HepG2 (cell line): ENCODE data around the gene PCNA. TPM values are rescaled to one million over a fixed set of nuclear protein-coding genes. Genes with fewer than 3 reads are reported as not detected.

Experiments
- ATM ChIP-seq: fragments of 450-650 bp; IDR thresholded peaks from 2 replicates; pipeline ENCODE4 v1.7.1; 2017; ENCODE audit warnings: mild to moderate bottlenecking, borderline replicate concordance
- CENPX ChIP-seq: sonication (generic); formaldehyde crosslinking; IDR thresholded peaks from 2 replicates; pipeline ENCODE4 v1.9.0; 2021; ENCODE audit warnings: mild to moderate bottlenecking, missing genetic modification reagents, moderate library complexity
- CHCHD3 ChIP-seq: sonication (generic); formaldehyde crosslinking; IDR thresholded peaks from 2 replicates; pipeline ENCODE4 v1.8.0; 2022; ENCODE audit warnings: mild to moderate bottlenecking, missing genetic modification reagents, moderate library complexity
- CREB3 ChIP-seq: sonication (generic); formaldehyde crosslinking; IDR thresholded peaks from 2 replicates; pipeline ENCODE4 v1.5.0; 2020; ENCODE audit warnings: missing genetic modification reagents
- EP300 ChIP-seq, 3 experiments: sonication (generic) in 1 of 3; formaldehyde crosslinking in 1 of 3; IDR thresholded peaks; 2 replicates each; pipeline versions ENCODE4 v1.5.1 to v1.6.1; 2011 to 2020; ENCODE audit warnings: low read depth in 2 of 3, low read length in 2 of 3, borderline replicate concordance in 1 of 3, improper control_type of control experiment in 1 of 3, mild to moderate bottlenecking in 1 of 3, missing genetic modification reagents in 1 of 3, moderate library complexity in 1 of 3
- FOXA1 ChIP-seq, 2 experiments: fragments of 450-650 bp in 1 of 2; sonication (generic) in 1 of 2; formaldehyde crosslinking in 1 of 2; IDR thresholded peaks; 2 replicates each; pipeline versions ENCODE4 v1.4.0 to v1.6.1; 2016 to 2020; ENCODE audit warnings: missing genetic modification reagents in 1 of 2
- FOXJ3 ChIP-seq: sonication (generic); formaldehyde crosslinking; IDR thresholded peaks from 2 replicates; pipeline ENCODE4 v1.4.0; 2020; ENCODE audit warnings: missing genetic modification reagents, mild to moderate bottlenecking, borderline replicate concordance
- FOXK1 ChIP-seq: sonication (generic); formaldehyde crosslinking; IDR thresholded peaks from 2 replicates; pipeline ENCODE4 v1.4.0; 2020; ENCODE audit warnings: low read depth, missing genetic modification reagents, borderline replicate concordance
- FOXP1 ChIP-seq, 2 experiments: fragments of 450-650 bp in 1 of 2; IDR thresholded peaks; 2 replicates each; pipeline ENCODE4 v1.6.1; 2017 to 2018; ENCODE audit warnings: antibody characterized with exemption in 1 of 2
- HDAC1 ChIP-seq: sonication (generic); formaldehyde crosslinking; IDR thresholded peaks from 2 replicates; pipeline ENCODE4 v1.5.1; 2020; ENCODE audit warnings: mild to moderate bottlenecking, missing genetic modification reagents
- IKZF1 ChIP-seq: fragments of 450-650 bp; IDR thresholded peaks from 2 replicates; pipeline ENCODE4 v1.7.1; 2016
- JARID2 ChIP-seq: sonication (generic); formaldehyde crosslinking; IDR thresholded peaks from 2 replicates; pipeline ENCODE4 v1.8.1; 2023; ENCODE audit warnings: missing genetic modification reagents, inconsistent platforms; ENCODE audit not compliant: insufficient replicate concordance
- JDP2 ChIP-seq: sonication (generic); formaldehyde crosslinking; IDR thresholded peaks from 2 replicates; pipeline ENCODE4 v1.8.1; 2022; ENCODE audit warnings: missing genetic modification reagents, borderline replicate concordance
- NCOA5 ChIP-seq: sonication (generic); formaldehyde crosslinking; IDR thresholded peaks from 2 replicates; pipeline ENCODE4 v1.4.0; 2020; ENCODE audit warnings: missing genetic modification reagents
- NR2F2 ChIP-seq: IDR thresholded peaks from 2 replicates; pipeline ENCODE4 v1.6.1; 2012; ENCODE audit warnings: low read depth, inconsistent platforms, borderline replicate concordance
- SIN3B ChIP-seq: fragments of 150-350 bp; IDR thresholded peaks from 2 replicates; pipeline ENCODE4 v1.6.1; 2014; ENCODE audit warnings: low read length
- SMARCE1 ChIP-seq: fragments of 450-650 bp; IDR thresholded peaks from 2 replicates; pipeline ENCODE4 v1.6.1; 2017; ENCODE audit warnings: borderline replicate concordance
- SOX6 ChIP-seq, 2 experiments: fragments of 450-650 bp in 1 of 2; sonication (generic) in 1 of 2; formaldehyde crosslinking in 1 of 2; IDR thresholded peaks; 2 replicates each; pipeline versions ENCODE4 v1.4.0 to v1.6.1; 2017 to 2020; ENCODE audit warnings: antibody characterized with exemption in 1 of 2, mild to moderate bottlenecking in 1 of 2, missing genetic modification reagents in 1 of 2
- SP1 ChIP-seq, 2 experiments: fragments of 450-650 bp in 1 of 2; sonication (generic) in 1 of 2; formaldehyde crosslinking in 1 of 2; IDR thresholded peaks; 2 replicates each; pipeline versions ENCODE4 v1.4.0 to v1.6.1; 2016 to 2020; ENCODE audit warnings: missing genetic modification reagents in 1 of 2
- TFDP1 ChIP-seq: IDR thresholded peaks from 2 replicates; pipeline ENCODE4 v1.6.1; 2016; ENCODE audit warnings: missing compliant biosample characterization, missing genetic modification reagents, borderline replicate concordance
- TP53 ChIP-seq: sonication (generic); formaldehyde crosslinking; conservative IDR thresholded peaks from 2 replicates; pipeline ENCODE4 v1.4.0; 2020; ENCODE audit warnings: missing genetic modification reagents
- ZFP37 ChIP-seq: sonication (generic); formaldehyde crosslinking; IDR thresholded peaks from 2 replicates; pipeline ENCODE4 v1.4.0; 2020; ENCODE audit warnings: missing genetic modification reagents, borderline replicate concordance
- ZNF232 ChIP-seq: sonication (generic); formaldehyde crosslinking; IDR thresholded peaks from 2 replicates; pipeline ENCODE4 v1.4.0; 2020; ENCODE audit warnings: missing genetic modification reagents, borderline replicate concordance
- ZNF276 ChIP-seq: sonication (generic); formaldehyde crosslinking; IDR thresholded peaks from 2 replicates; pipeline ENCODE4 v1.4.0; 2020; ENCODE audit warnings: mild to moderate bottlenecking, low read depth, missing genetic modification reagents
- ZNF292 ChIP-seq: sonication (generic); formaldehyde crosslinking; IDR thresholded peaks from 2 replicates; pipeline ENCODE4 v1.8.1; 2022; ENCODE audit warnings: mild to moderate bottlenecking, low read depth, missing genetic modification reagents, borderline replicate concordance
- ZNF672 ChIP-seq: sonication (generic); formaldehyde crosslinking; IDR thresholded peaks from 2 replicates; pipeline ENCODE4 v1.8.1; 2022; ENCODE audit warnings: missing genetic modification reagents
- polyA plus RNA-seq, 8 experiments: library from polyadenylated mRNA; depleted of rRNA in 3 of 8; stranded (reverse) in 7 of 8; unstranded in 1 of 8; fragments of >200 nt; fragmentation: Illumina TruSeq in 4 of 8; extraction: Trizol in 4 of 8; gene quantifications; 2 replicates each; pipeline versions ENCODE4 v1.2.1 to v1.2.3, GENCODE V29; 2011 to 2016; ENCODE audit warnings: low read depth in 4 of 8, missing spikeins in 1 of 8, mixed read lengths in 1 of 8; ENCODE audit not compliant: insufficient read depth in 1 of 8
- total RNA-seq, 5 experiments: library from RNA; depleted of rRNA; stranded (reverse); fragments of >200 nt; fragmentation: Illumina TruSeq; extraction: Trizol; gene quantifications; 2 replicates each; pipeline ENCODE4 v1.2.3, GENCODE V29; 2016; ENCODE audit warnings: low read depth in 1 of 5

The PCNA gene
- total and polyA plus RNA-seq, 2 of the 13 experiments (the other 11 are each of a cell fraction or from before 2014, with no cell fraction given), result 229 to 655 TPM

GRCh38 chr20:5119435-5120184 lies at the start of gene PCNA (continued):
- peak; percentile 76 for TF ChIP-seq FOXJ3 (CRISPR knock-in tag)
- TF ChIP-seq FOXA1 (IDR thresholded peaks at IDR 0.05), result no peak
- TF ChIP-seq FOXA1 (CRISPR knock-in tag; IDR thresholded peaks at IDR 0.05), result peak; percentile 46
- TF ChIP-seq FOXP1 (IDR thresholded peaks at IDR 0.05), result no peak
- no peak; the same call in 1 of the 2 replicates for TF ChIP-seq FOXP1 (CRISPR knock-in tag; IDR thresholded peaks at IDR 0.05)
- TF ChIP-seq CENPX, result no peak
- TF ChIP-seq ATM, result no peak
- no peak for TF ChIP-seq SOX6 (IDR thresholded peaks at IDR 0.05)
- peak; percentile 87 for TF ChIP-seq SOX6 (CRISPR knock-in tag; IDR thresholded peaks at IDR 0.05)
- no peak; the same call in 1 of the 2 replicates for TF ChIP-seq SIN3B
- no peak for TF ChIP-seq NR2F2
- TF ChIP-seq ZFP37, result peak; percentile 34; the same call in 1 of the 2 replicates
- peak; percentile 90 for TF ChIP-seq FOXK1 (CRISPR knock-in tag)
- peak; percentile 14 to 16; a peak in 2 of 4 replicates for TF ChIP-seq EP300 (IDR thresholded peaks at IDR 0.05; ENCODE audit: low read depth in 2 of 2, low read length in 2 of 2)
- TF ChIP-seq EP300 (CRISPR knock-in tag; IDR thresholded peaks at IDR 0.05; ENCODE audit: borderline replicate concordance), result peak; percentile 34
- no peak for TF ChIP-seq IKZF1
- peak; percentile 100 for TF ChIP-seq CHCHD3 (CRISPR knock-in tag)
- no peak for TF ChIP-seq SMARCE1
- TF ChIP-seq JDP2 (CRISPR knock-in tag), result peak; percentile 19; the same call in 1 of the 2 replicates
- TF ChIP-seq JARID2 (CRISPR knock-in tag), result peak; percentile 93
- TF ChIP-seq TFDP1 (CRISPR knock-in tag), result peak; percentile 100
- no peak; the same call in 1 of the 2 replicates for TF ChIP-seq ZNF672 (CRISPR knock-in tag)
- TF ChIP-seq SP1 (IDR thresholded peaks at IDR 0.05), result no peak
- peak; percentile 98 for TF ChIP-seq SP1 (CRISPR knock-in tag; IDR thresholded peaks at IDR 0.05)
- peak; percentile 99 for TF ChIP-seq TP53 (CRISPR knock-in tag)
- peak; percentile 95; the same call in 1 of the 2 replicates for TF ChIP-seq ZNF232 (CRISPR knock-in tag)
- no peak; the same call in 1 of the 2 replicates for TF ChIP-seq ZNF292 (CRISPR knock-in tag)
- TF ChIP-seq CREB3 (CRISPR knock-in tag), result peak; percentile 95
- no peak; the same call in 1 of the 2 replicates for TF ChIP-seq NCOA5 (CRISPR knock-in tag)
- peak; percentile 99 for TF ChIP-seq HDAC1 (CRISPR knock-in tag)
- peak; percentile 98 for TF ChIP-seq ZNF276 (CRISPR knock-in tag)
